ENCODE measurements around the gene SPOCD1.

- TF ChIP-seq EZH2phosphoT487 (IDR thresholded peaks at IDR 0.05; ENCODE audit: borderline replicate concordance, low read depth) (no peak), NRF1 (IDR thresholded peaks at IDR 0.05; ENCODE audit: low read depth, low read length) (no peak)
- TF ChIP-seq, protein P1, sequence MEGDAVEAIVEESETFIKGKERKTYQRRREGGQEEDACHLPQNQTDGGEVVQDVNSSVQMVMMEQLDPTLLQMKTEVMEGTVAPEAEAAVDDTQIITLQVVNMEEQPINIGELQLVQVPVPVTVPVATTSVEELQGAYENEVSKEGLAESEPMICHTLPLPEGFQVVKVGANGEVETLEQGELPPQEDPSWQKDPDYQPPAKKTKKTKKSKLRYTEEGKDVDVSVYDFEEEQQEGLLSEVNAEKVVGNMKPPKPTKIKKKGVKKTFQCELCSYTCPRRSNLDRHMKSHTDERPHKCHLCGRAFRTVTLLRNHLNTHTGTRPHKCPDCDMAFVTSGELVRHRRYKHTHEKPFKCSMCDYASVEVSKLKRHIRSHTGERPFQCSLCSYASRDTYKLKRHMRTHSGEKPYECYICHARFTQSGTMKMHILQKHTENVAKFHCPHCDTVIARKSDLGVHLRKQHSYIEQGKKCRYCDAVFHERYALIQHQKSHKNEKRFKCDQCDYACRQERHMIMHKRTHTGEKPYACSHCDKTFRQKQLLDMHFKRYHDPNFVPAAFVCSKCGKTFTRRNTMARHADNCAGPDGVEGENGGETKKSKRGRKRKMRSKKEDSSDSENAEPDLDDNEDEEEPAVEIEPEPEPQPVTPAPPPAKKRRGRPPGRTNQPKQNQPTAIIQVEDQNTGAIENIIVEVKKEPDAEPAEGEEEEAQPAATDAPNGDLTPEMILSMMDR (IDR thresholded peaks at IDR 0.05), result no peak
These were observed 15.2 kb downstream of the SPOCD1 start for GRCh38 chr1:31800674-31800967.

All from SK-N-SH (cell line).